SK-N-SH (cell line): ENCODE data around the gene PPP2R3A. TPM values are rescaled to one million over a fixed set of nuclear protein-coding genes. Genes with fewer than 3 reads are reported as not detected.
"Not testable (repeated sequence)": the region's sequence is repeated elsewhere in the genome, so short reads cannot be mapped to it uniquely, and the experiment has no call there.

Experiments used
- CTCF ChIA-PET: fragments of 300-600, 350-600 bp; formaldehyde crosslinking; extraction: SDS; loops from one replicate; lab custom pipeline; 2021; lab: Yijun Ruan, JAX
- POLR2A ChIA-PET: fragments of 350-600 bp; sonication (Branson Sonifier 250); formaldehyde crosslinking; extraction: SDS; loops from one replicate; lab custom pipeline; 2020; ENCODE audit warnings: antibody characterized with exemption, inconsistent platforms; lab: Yijun Ruan, JAX
- DNase-seq: peaks from one replicate; pipeline ENCODE4 v3.0.0; 2012
- H2AFZ ChIP-seq: fragments of 200-600 bp; sonication (generic); 2 replicates; pipeline ENCODE4 v1.8.1; 2016; ENCODE audit warnings: antibody characterized with exemption, mild to moderate bottlenecking, low read depth
- H3F3A ChIP-seq: fragments of 200-600 bp; sonication (generic); replicated peaks from 2 replicates; pipeline ENCODE3; 2016; ENCODE audit warnings: antibody characterized with exemption, mild to moderate bottlenecking; ENCODE audit not compliant: insufficient read depth
- H3K27ac ChIP-seq, 2 experiments: fragments of 200-500 bp in 1 of 2; fragments of 200-600 bp in 1 of 2; sonication (Bioruptor generic) in 1 of 2; sonication (generic), shearing (Covaris generic) in 1 of 2; 2 replicates each; pipeline versions ENCODE4 v1.5.1 to v1.6.1; 2014 to 2016; ENCODE audit warnings: low read depth in 2 of 2, inconsistent platforms in 1 of 2, low read length in 1 of 2, mild to moderate bottlenecking in 1 of 2, mixed read lengths in 1 of 2
- H3K27me3 ChIP-seq: fragments of 200-600 bp; sonication (generic), shearing (Covaris generic); 2 replicates; pipeline ENCODE4 v1.6.1; 2016; ENCODE audit warnings: mixed run types; ENCODE audit not compliant: insufficient read depth
- H3K36me3 ChIP-seq, 2 experiments: fragments of 200-500 bp in 1 of 2; fragments of 200-600 bp in 1 of 2; sonication (Bioruptor generic) in 1 of 2; sonication (generic) in 1 of 2; replicated peaks in 1 of 2; 2 replicates each; pipeline versions ENCODE3 to v1.5.1; 2014 to 2016; ENCODE audit warnings: low read length in 1 of 2, mild to moderate bottlenecking in 1 of 2; ENCODE audit not compliant: insufficient read depth in 2 of 2, control insufficient read depth in 1 of 2
- H3K4me1 ChIP-seq, 2 experiments: fragments of 200-500 bp in 1 of 2; fragments of 200-600 bp in 1 of 2; sonication (Bioruptor generic) in 1 of 2; sonication (generic), shearing (Covaris generic) in 1 of 2; 2 replicates each; pipeline versions ENCODE4 v1.5.1 to v1.6.1; 2014 to 2016; ENCODE audit warnings: low read depth in 1 of 2, low read length in 1 of 2, mixed run types in 1 of 2; ENCODE audit not compliant: insufficient read depth in 2 of 2, control insufficient read depth in 1 of 2
- H3K4me2 ChIP-seq: fragments of 200-600 bp; sonication (generic), shearing (Covaris generic); 2 replicates; pipeline ENCODE4 v1.6.1; 2017; ENCODE audit warnings: mixed run types
- H3K4me3 ChIP-seq, 2 experiments: fragments of 200-500 bp in 1 of 2; fragments of 200-600 bp in 1 of 2; sonication (Bioruptor generic) in 1 of 2; sonication (generic), shearing (Covaris generic) in 1 of 2; 2 replicates each; pipeline versions ENCODE4 v1.5.1 to v1.8.1; 2014 to 2016; ENCODE audit warnings: low read depth in 2 of 2, inconsistent platforms in 1 of 2, low read length in 1 of 2, mild to moderate bottlenecking in 1 of 2, mixed read lengths in 1 of 2, moderate library complexity in 1 of 2
- H3K79me2 ChIP-seq: fragments of 200-600 bp; sonication (generic); 2 replicates; pipeline ENCODE4 v1.8.1; 2017; ENCODE audit warnings: mild to moderate bottlenecking; ENCODE audit not compliant: insufficient read depth
- H3K9ac ChIP-seq: fragments of 200-600 bp; sonication (generic); 2 replicates; pipeline ENCODE4 v1.6.1; 2017; ENCODE audit warnings: mixed run types
- H3K9me2 ChIP-seq: fragments of 200-600 bp; sonication (generic); 2 replicates; pipeline ENCODE4 v1.6.1; 2017; ENCODE audit warnings: mixed run types
- H3K9me3 ChIP-seq: fragments of 200-600 bp; sonication (generic); 2 replicates; pipeline ENCODE4 v1.6.1; 2017; ENCODE audit warnings: mixed run types, mild to moderate bottlenecking, moderate library complexity
- H4K20me1 ChIP-seq: fragments of 200-600 bp; sonication (generic); 2 replicates; pipeline ENCODE4 v1.6.1; 2017; ENCODE audit warnings: mild to moderate bottlenecking, mixed run types; ENCODE audit not compliant: insufficient read depth
- EP300 ChIP-seq, 2 experiments: IDR thresholded peaks; 2 replicates each; pipeline versions ENCODE4 v1.4.0 to v1.6.1; 2012; ENCODE audit warnings: borderline replicate concordance in 1 of 2, low read depth in 1 of 2, low read length in 1 of 2
- EZH2phosphoT487 ChIP-seq: fragments of 200-600 bp; sonication (generic); IDR thresholded peaks from 2 replicates; pipeline ENCODE4 v1.6.1; 2017; ENCODE audit warnings: low read depth, mixed run types, mild to moderate bottlenecking, antibody characterized with exemption, moderate library complexity, borderline replicate concordance
- MEF2A ChIP-seq: IDR thresholded peaks from 2 replicates; pipeline ENCODE4 v1.4.0; 2012; ENCODE audit warnings: low read depth, borderline replicate concordance
- NFIC ChIP-seq: IDR thresholded peaks from 2 replicates; pipeline ENCODE4 v1.4.0; 2012; ENCODE audit warnings: borderline replicate concordance
- NRF1 ChIP-seq: IDR thresholded peaks from 2 replicates; pipeline ENCODE4 v1.6.1; 2012; ENCODE audit warnings: low read depth, mild to moderate bottlenecking, low read length
- RXRA ChIP-seq: IDR thresholded peaks from 2 replicates; pipeline ENCODE4 v1.4.0; 2012; ENCODE audit warnings: low read depth, mild to moderate bottlenecking, borderline replicate concordance
- SMC3 ChIP-seq: IDR thresholded peaks from 2 replicates; pipeline ENCODE4 v1.6.1; 2012; ENCODE audit warnings: low read depth, low read length, improper control_type of control experiment
- TAF1 ChIP-seq: IDR thresholded peaks from 2 replicates; pipeline ENCODE4 v1.6.1; 2012; ENCODE audit warnings: low read depth, mild to moderate bottlenecking, low read length, moderate library complexity, borderline replicate concordance
- TCF12 ChIP-seq: IDR thresholded peaks from 2 replicates; pipeline ENCODE4 v1.4.0; 2012
- WGBS: methylation state at CpG from one replicate; pipeline ENCODE4 v1.1.6; 2017; ENCODE audit warnings: low lambda C conversion rate; 5-methylcytosine and 5-hydroxymethylcytosine counted together
- polyA plus RNA-seq, 3 experiments: library from polyadenylated mRNA; depleted of rRNA; stranded (reverse); fragments of >200 nt; gene quantifications; 2 replicates each; pipeline ENCODE4 v1.2.3, GENCODE V29; 2012
- TF ChIP-seq, protein P1 (sequence below): fragments of 200-600 bp; sonication (generic); IDR thresholded peaks from 2 replicates; pipeline ENCODE4 v1.6.1; 2017; ENCODE audit warnings: antibody characterized with exemption, mild to moderate bottlenecking, moderate library complexity
- TF ChIP-seq, protein P2 (sequence below): IDR thresholded peaks from 2 replicates; pipeline ENCODE4 v1.4.0; 2012; ENCODE audit warnings: low read depth, borderline replicate concordance
- TF ChIP-seq, protein P3 (sequence below): IDR thresholded peaks from 2 replicates; pipeline ENCODE4 v1.4.0; 2012; ENCODE audit warnings: low read depth
- TF ChIP-seq, protein P4 (sequence below): fragments of 150-350 bp; IDR thresholded peaks from 2 replicates; pipeline ENCODE4 v1.6.1; 2017; ENCODE audit warnings: antibody characterized with exemption, low read length, low read depth, borderline replicate concordance
- TF ChIP-seq, protein P5 (sequence below): IDR thresholded peaks from 2 replicates; pipeline ENCODE4 v1.4.0; 2012; ENCODE audit warnings: low read depth, borderline replicate concordance

Gene PPP2R3A
- polyA plus RNA-seq, 1 of the 3 experiments (the other 2 are of a cell fraction) = 3.9 TPM

DNA sequence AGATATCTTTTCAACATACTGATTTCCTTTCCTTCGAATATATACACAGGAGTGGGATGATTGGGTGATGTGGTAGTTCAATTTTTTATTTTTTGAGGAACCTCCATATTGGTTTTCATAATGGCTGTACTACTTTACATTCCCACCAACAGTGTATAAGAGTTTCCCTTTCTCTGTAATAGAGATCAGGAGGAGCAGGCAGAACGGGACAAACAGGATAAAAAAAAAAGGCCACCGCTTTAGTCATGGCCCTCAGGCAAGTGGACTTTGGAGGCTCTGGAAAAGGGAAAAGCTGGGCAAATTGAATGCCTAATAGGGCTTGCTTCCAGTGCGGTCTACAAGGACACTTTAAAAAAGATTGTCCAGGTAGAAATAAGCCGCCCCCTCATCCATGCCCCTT lies 30.4 kb upstream of the PPP2R3A start:
- H4K20me1 ChIP-seq, H3K4me2 ChIP-seq, H2AFZ ChIP-seq, H3K36me3 ChIP-seq, H3K4me1 ChIP-seq, H3K79me2 ChIP-seq, H3K27me3 ChIP-seq, H3F3A ChIP-seq, POLR2A ChIA-PET, H3K9ac ChIP-seq, H3K4me3 ChIP-seq, H3K9me3 ChIP-seq, H3K27ac ChIP-seq, DNase-seq, H3K9me2 ChIP-seq: not testable (repeated sequence)
- CTCF ChIA-PET = interaction anchor here (1.3 kb wide), 1 partner anchor 12 kb away, joined by 3 read pairs; no protein-coding TSS in a partner anchor
- WGBS = 22% methylated on average over 4 of the region's 5 CpGs

DNA sequence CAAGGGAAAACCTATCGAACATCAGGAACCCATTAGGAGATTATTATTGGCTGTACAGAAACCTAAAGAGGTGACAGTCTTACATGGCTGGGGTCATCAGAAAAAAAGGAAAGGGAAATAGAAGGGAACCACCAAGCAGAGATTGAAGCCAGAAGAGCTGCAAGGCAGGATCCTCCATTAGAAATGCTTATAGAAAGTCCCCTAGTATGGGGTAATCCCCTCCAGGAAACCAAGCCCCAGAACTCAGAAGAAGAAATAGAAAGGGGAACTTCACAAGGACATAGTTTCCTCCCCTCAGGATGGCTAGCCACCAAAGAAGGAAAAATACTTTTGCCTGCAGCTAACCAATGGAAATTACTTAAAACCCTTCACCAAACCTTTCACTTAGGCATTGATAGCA lies 27.8 kb upstream of the PPP2R3A start:
- CTCF ChIA-PET, H3K27ac ChIP-seq, H3K9me2 ChIP-seq, H3K4me2 ChIP-seq, POLR2A ChIA-PET, H4K20me1 ChIP-seq, H2AFZ ChIP-seq, H3K27me3 ChIP-seq, H3K79me2 ChIP-seq, H3K4me1 ChIP-seq, H3K9ac ChIP-seq, H3K9me3 ChIP-seq, H3K36me3 ChIP-seq, H3F3A ChIP-seq, DNase-seq, H3K4me3 ChIP-seq: not testable (repeated sequence)
- 56% methylated on average over 1 of the region's 1 CpG for WGBS

DNA sequence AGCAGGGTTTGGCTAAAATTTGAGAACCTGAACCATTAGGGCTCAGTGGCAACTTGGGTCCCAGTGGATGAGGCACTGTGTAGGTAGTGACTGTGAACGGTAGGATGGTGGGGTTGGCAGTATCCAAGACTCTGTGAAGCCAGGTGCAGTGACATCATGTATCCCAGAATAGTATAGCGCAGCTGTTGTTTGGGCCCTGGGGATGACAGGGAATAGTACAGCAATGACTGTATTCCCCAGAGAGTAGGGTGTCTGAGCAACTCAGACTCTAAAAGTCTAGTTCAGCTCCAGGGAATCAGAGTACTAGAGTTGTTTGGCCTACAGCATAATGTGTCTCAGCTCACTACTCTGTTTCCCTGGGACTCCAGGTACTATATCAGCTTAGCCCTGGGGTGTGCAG lies 20.7 kb upstream of the PPP2R3A start:
- no peak overlapping the region for H3K4me2 ChIP-seq
- 69% methylated on average over 2 of the region's 2 CpGs for WGBS
- no peaks in the 10 kb centered on the region for H3K9me2 ChIP-seq
- no peak overlapping the region for H3K27ac ChIP-seq
- H3K79me2 ChIP-seq = no peaks in the 10 kb centered on the region
- ChIA-PET POLR2A (no interaction called here), CTCF (interaction anchor here (0.9 to 1.4 kb wide), 2 partner anchors 27 to 98 kb away, joined by 3 to 5 read pairs; no protein-coding TSS in a partner anchor)
- no peak overlapping the region for H2AFZ ChIP-seq
- no peaks in the 10 kb centered on the region for H3K36me3 ChIP-seq
- no peak for DNase-seq
- H3K9ac ChIP-seq = no peak overlapping the region
- no peaks in the 10 kb centered on the region for H3K4me1 ChIP-seq
- H4K20me1 ChIP-seq = no peaks in the 10 kb centered on the region
- no peaks in the 10 kb centered on the region for H3F3A ChIP-seq
- H3K4me3 ChIP-seq = no peak overlapping the region
- no peaks in the 10 kb centered on the region for H3K27me3 ChIP-seq
- no peaks in the 10 kb centered on the region; the same call in 1 of the 2 replicates for H3K9me3 ChIP-seq
- TF ChIP-seq, protein P1, sequence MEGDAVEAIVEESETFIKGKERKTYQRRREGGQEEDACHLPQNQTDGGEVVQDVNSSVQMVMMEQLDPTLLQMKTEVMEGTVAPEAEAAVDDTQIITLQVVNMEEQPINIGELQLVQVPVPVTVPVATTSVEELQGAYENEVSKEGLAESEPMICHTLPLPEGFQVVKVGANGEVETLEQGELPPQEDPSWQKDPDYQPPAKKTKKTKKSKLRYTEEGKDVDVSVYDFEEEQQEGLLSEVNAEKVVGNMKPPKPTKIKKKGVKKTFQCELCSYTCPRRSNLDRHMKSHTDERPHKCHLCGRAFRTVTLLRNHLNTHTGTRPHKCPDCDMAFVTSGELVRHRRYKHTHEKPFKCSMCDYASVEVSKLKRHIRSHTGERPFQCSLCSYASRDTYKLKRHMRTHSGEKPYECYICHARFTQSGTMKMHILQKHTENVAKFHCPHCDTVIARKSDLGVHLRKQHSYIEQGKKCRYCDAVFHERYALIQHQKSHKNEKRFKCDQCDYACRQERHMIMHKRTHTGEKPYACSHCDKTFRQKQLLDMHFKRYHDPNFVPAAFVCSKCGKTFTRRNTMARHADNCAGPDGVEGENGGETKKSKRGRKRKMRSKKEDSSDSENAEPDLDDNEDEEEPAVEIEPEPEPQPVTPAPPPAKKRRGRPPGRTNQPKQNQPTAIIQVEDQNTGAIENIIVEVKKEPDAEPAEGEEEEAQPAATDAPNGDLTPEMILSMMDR = no peak
- TF ChIP-seq, protein P2, sequence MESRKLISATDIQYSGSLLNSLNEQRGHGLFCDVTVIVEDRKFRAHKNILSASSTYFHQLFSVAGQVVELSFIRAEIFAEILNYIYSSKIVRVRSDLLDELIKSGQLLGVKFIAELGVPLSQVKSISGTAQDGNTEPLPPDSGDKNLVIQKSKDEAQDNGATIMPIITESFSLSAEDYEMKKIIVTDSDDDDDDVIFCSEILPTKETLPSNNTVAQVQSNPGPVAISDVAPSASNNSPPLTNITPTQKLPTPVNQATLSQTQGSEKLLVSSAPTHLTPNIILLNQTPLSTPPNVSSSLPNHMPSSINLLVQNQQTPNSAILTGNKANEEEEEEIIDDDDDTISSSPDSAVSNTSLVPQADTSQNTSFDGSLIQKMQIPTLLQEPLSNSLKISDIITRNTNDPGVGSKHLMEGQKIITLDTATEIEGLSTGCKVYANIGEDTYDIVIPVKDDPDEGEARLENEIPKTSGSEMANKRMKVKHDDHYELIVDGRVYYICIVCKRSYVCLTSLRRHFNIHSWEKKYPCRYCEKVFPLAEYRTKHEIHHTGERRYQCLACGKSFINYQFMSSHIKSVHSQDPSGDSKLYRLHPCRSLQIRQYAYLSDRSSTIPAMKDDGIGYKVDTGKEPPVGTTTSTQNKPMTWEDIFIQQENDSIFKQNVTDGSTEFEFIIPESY = no peak
- TF ChIP-seq MEF2A (no peak), SMC3 (no peak), TCF12 (no peak), NFIC (no peak), EP300 (IDR thresholded peaks at IDR 0.05; ENCODE audit: borderline replicate concordance in 1 of 2, low read depth in 1 of 2, low read length in 1 of 2) (no peak), RXRA (no peak), TAF1 (no peak), NRF1 (no peak), EZH2phosphoT487 (no peak)
- TF ChIP-seq, protein P3, sequence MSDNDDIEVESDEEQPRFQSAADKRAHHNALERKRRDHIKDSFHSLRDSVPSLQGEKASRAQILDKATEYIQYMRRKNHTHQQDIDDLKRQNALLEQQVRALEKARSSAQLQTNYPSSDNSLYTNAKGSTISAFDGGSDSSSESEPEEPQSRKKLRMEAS = no peak
- TF ChIP-seq, protein P4, sequence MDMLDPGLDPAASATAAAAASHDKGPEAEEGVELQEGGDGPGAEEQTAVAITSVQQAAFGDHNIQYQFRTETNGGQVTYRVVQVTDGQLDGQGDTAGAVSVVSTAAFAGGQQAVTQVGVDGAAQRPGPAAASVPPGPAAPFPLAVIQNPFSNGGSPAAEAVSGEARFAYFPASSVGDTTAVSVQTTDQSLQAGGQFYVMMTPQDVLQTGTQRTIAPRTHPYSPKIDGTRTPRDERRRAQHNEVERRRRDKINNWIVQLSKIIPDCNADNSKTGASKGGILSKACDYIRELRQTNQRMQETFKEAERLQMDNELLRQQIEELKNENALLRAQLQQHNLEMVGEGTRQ = no peak
- TF ChIP-seq, protein P5, sequence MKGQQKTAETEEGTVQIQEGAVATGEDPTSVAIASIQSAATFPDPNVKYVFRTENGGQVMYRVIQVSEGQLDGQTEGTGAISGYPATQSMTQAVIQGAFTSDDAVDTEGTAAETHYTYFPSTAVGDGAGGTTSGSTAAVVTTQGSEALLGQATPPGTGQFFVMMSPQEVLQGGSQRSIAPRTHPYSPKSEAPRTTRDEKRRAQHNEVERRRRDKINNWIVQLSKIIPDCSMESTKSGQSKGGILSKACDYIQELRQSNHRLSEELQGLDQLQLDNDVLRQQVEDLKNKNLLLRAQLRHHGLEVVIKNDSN = no peak
